ENCODE results near the gene GRID2.

DNA sequence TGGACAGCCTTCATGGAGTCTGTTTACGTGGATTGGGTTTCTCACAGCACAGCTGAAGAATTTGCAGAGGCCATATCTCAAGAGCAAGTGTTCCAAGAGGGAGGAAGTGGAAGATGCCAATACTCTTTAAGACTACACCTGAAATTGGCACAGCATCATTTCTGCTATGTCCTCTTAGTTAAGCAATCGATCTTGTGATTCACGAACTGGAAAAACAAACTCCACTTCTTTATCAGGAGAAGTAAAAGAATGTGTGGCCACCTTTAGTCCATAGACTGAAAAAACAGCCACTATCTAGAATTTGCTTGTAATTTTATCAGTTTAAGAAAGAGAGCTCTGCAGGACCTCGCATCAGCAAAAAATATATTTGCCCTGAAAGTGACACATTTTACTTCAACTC is 1051.6 kb downstream of the GRID2 start:
- TF ChIP-seq, protein P1, sequence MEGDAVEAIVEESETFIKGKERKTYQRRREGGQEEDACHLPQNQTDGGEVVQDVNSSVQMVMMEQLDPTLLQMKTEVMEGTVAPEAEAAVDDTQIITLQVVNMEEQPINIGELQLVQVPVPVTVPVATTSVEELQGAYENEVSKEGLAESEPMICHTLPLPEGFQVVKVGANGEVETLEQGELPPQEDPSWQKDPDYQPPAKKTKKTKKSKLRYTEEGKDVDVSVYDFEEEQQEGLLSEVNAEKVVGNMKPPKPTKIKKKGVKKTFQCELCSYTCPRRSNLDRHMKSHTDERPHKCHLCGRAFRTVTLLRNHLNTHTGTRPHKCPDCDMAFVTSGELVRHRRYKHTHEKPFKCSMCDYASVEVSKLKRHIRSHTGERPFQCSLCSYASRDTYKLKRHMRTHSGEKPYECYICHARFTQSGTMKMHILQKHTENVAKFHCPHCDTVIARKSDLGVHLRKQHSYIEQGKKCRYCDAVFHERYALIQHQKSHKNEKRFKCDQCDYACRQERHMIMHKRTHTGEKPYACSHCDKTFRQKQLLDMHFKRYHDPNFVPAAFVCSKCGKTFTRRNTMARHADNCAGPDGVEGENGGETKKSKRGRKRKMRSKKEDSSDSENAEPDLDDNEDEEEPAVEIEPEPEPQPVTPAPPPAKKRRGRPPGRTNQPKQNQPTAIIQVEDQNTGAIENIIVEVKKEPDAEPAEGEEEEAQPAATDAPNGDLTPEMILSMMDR (conservative IDR thresholded peaks at IDR 0.05): no peak
- no peak for TF ChIP-seq ZFX (IDR thresholded peaks at IDR 0.05)
